Left renal cortex interstitium (tissue), 4 donors: Measurements from ENCODE around the gene ELOVL7. TPM values are rescaled to one million over a fixed set of nuclear protein-coding genes. Genes with fewer than 3 reads are reported as not detected.
"Not testable (repeated sequence)": the region's sequence is repeated elsewhere in the genome, so short reads cannot be mapped to it uniquely, and the experiment has no call there.

Source experiments
- DNase-seq, 4 donors: peaks; one replicate each; pipeline ENCODE4 v3.0.0-alpha.2; 2013; ENCODE audit warnings: low read depth in 4 of 4, low spot score in 2 of 4, missing footprints in 1 of 4
- polyA plus RNA-seq, 4 donors: library from polyadenylated mRNA; unstranded; fragments of 120-200 nt; gene quantifications; one replicate each; pipeline ENCODE4 v1.2.1, GENCODE V29; 2013; ENCODE audit not compliant: insufficient read length in 4 of 4

The ELOVL7 gene
- polyA plus RNA-seq, 4 donors: 12.9 to 20.8 (median 17.0) TPM

DNA sequence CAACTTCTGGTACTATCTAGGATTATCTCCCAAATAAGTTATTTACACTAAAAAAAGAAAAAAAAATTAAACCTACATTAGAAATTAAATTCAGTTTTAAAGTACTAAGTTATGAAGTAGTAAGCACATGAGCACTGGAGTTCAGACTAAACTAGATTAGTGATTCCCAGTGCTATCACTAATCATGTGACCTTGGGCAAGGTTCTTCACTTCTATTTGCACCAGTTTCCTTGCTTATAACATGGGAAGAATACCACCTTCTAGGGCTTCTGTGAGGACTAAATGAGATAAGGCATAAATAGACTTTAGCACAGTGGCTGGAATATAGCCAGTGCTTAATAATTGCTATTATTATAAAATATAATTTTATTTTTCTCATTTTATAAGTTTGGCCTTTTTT lies 10.5 kb downstream of the ELOVL7 start:
- no peak for DNase-seq

DNA sequence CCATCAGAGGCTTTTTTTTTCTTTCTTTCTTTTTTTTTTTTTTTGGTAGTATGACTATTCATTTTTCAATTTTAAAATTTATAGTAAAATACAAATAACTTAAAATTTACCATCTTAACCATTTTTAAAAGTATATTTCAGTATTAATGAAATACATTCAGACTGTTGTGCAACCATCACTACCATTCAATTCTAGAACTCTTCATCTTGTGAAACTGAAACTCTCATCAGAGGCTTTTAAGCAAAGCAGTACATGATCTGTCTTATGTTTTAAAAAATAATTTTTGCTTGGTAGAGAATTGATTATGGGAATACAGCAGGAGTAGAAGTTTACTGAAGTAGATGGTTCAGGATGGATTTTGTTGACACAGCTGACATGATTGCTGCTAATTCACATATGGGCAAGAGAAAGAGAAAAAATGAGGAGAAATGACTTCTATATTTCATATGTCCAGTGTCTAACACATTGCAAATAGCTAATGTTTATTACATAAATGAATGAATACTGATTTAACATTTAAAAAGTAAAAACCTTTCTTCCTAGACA lies 13.4 kb downstream of the ELOVL7 start:
- no peak for DNase-seq

DNA sequence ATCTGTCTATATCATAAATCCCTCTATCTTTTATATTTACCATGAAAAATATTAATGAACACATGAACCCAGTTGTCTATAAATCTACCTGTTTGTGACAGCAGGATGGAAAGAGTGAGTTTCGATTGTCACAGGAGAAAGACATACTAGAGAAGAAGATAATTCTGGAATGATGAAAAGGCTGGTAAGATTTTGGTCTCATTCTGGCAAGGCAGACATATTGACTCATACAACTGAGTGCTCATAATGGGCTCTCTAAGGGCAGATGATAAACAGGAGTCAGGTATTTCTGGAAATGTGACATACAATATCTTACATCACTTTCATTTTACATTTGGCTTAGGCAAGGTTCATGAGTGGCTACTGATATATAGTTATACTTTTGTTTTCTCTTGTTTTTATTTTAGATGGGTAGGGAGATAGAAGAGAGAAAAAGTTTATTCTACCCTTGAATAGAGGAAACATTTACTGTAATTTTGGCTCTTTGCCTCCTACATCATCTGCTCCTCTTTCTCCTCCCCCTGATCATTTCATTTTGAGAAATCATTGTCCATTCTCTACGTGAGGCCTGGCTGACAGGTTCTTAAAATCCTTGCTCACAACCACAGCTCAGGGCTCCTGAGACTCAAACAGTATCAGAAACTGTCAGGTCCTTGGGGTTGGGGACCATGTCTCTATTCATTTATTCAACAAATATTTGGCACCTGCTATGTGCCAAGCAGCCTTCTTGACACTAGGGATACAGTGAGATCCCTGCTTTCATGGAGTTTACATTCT lies 14.4 kb downstream of the ELOVL7 start:
- DNase-seq: no peak

DNA sequence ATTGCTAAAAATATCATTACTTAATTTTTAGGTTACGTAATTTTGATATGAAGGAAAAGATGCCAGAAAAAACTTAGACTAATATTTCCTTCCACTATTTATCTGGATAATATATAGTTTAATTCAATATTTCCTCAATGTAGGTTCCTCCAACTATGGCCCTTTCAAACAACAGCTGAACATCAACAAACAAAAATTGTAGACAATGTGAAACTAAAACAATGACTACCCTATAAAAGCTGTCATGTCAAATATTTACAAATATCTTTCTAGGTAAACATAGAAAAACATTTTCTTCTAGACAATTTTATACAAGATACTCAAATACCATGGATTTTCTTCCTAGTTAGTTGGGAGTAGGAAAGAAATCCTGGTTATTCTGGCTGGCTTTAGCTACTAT lies 16.9 kb downstream of the ELOVL7 start:
- no peak for DNase-seq

DNA sequence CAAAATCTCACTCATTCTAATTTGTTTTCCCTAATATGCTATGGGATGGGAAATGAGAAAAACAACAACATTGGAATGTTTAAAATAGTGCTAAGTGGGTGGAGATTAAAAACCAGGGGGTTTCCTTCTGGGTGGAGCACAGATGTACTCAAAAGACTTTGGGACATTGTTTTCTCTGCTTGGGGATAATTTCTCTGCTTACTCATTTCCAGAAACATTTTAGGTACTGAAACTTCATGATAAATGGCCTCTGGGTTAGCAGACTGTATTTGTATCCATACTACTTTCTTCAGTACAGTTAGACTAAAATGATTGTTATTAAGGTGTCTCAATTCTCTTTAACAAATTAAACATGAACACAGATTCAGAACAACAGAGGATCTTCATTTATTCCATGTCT lies 17.4 kb downstream of the ELOVL7 start:
- DNase-seq: no peak

DNA sequence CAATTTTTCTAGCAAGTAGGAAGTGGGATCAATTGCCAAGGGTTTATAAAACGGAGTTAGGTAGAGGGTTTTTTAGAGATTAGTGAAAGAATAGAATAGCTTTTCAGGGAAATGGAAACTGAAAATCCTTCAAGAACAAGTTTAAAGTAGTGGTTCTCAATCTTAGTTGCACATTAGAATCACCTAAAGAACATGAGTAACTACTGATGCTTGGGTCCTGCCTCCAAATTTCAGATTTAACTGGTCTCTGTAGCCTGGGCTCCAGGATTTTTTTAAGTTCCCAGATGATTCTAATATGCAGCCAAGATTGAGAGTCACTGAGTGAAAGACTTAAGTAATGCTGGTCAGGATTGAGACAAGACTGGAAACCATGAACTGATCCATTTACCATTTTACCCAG lies 20.5 kb downstream of the ELOVL7 start:
- DNase-seq: no peak

DNA sequence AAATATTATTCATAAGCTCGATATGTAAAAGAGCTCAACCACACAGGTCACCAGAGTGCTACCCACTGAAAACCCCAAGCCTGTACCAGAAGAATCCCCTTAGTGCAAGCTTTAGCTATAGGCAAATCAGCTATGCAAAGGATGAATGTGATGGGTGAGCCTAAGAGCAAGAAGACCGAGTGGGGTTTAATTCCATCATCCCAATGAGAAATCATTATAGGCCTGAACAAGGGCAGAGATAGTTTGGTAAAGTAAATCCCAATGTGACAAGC lies 21.8 kb downstream of the ELOVL7 start:
- no peak for DNase-seq

DNA sequence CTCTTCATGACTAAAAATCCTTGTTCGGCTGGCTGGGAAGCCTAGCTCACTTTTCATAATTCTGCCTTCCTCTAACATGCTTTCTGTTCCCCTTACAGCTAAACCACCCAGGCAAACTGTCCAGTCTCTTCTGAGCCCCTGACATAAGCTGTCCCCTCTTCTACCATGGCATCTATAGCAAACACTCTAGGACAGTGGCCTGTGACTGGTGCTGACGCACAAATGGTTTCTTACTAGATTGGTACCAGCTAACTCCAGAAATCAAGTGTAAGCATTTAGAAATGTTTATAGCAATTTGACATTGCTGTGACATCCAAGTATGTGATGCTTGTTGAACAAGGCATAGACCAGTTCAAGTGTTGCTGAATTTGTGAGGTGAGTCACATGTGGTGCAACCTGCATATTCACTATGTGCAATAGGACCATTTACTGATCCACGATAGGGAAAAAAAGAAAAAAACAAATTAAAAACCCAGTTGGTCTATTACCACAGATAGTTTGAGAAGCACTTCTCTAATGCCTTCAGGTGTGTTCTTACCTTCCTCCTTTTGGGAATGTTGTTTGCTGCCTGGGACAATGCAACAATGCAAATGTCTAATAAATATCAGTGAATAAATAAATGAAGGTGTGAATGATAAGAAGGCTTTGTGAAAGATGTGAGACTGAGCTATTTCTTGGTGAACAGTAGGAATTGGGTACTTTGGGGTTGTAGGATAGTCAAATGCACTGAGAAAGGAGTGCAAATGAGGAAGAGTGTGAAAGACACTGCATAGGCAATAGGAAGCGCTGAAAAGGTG lies 22.4 kb downstream of the ELOVL7 start:
- no peak for DNase-seq

DNA sequence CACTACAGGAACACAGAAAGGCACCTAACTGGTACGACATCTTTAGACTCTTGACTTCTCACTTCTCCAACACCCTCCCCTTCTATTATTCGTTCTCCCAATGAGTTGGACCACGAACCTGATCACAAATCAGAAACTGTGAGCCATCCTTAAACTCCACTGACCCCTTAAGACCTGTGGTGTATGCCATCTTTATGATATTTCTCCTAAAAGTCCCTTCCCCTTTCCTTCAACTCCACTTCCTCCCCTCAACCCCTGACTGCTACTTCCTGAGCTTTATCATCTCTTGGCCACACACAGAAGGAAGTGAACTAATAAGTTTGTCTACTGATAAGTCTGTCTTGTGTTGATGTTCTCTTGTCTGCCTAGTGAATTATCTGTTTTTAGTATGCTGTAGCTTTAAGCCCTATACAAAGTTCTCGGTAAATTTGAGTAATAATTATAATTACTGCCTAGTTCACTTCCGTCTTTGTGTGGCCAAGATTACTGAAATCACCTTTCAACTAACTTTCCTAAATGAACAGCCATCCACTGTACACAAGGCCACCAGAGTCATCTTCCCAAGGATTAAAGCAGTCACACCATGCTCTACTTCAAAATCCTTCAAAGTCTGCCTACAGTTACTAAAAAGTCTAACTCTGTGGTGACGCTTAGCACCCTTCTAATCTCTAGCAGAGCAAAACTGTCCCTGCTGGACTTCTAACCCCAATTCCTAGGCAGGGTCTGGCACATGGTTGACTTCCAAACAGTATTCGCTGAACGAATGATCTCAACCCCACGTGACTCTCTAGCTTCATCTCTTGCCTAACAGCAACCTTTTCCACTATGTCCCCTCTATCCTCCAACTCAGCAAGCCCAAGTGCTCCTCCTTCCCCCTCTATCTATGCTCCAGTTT lies 23.2 kb downstream of the ELOVL7 start:
- no peak for DNase-seq

DNA sequence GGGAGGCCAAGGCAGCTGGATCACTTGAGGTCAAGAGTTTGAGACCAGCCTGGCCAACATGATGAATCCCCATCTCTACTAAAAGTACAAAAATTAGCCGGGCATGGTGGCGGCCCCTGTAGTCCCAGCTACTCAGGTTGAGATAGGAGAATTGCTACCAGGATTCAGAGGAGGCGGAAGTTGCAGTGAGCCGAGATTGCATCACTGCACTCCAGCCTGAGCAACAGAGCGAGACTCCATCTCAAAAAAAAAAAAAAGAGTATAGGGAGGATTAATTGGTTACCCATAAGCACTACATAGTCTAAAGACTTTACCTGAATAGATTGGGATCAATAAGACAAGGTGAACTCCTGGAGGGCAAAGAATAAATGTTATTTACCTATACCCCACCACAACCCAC lies 27.9 kb downstream of the ELOVL7 start:
- DNase-seq: not testable (repeated sequence)

DNA sequence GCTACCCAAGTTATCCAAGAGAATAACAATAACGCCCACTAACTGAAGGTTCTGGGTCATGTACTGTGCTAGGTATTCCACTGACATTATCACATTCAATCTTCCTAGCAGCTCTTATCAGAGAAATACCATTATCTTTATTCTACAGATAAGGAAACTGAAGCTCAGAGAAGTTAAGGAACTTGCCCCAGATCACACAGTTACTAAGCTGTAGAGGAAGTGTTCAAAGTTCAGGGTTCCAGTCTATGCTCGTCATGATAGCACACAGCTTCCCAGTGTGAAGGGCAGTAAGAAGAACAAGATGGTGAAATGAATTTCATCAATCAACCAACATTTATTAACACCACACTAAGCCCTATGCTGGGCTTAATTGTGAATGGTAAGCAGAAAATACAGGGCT lies 29.6 kb downstream of the ELOVL7 start:
- no peak for DNase-seq

DNA sequence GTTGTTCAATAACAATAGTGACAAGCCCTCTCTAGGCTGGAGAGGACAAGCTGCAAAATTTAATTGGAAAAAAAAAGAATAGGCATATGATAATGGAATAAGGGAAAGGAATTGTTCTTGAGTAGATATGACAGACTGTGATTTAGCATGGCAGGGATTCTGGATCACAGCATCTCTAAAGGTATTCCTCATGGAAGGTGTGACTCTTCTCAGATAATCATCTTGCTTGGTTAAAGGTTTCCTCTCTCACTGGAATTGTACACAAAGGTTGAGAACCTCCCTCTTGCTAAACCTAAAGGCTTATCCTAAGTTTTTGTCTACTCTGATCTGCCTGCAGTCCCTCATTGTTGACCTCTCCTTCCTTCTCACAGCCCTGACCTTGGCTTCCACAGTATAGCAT lies 31.6 kb downstream of the ELOVL7 start:
- DNase-seq: no peak

DNA sequence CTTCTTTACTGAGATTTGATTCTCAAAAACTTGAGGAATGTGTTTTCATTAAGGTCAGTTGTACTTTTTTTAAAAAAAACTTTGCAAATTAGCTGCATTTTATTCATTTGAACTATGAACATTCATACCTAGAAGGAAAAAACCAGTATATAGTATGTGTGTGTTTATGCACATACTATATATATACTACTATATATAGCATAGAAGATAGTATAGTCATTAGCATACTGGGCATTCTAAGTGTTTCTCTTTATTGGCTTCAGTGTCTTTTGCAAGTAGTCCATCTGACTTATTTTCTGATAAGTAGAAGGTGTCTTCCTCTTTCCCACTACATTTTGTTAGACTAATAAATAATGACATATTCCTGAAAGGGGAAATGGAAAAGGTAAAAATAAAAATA lies 33.0 kb downstream of the ELOVL7 start:
- DNase-seq: no peak

DNA sequence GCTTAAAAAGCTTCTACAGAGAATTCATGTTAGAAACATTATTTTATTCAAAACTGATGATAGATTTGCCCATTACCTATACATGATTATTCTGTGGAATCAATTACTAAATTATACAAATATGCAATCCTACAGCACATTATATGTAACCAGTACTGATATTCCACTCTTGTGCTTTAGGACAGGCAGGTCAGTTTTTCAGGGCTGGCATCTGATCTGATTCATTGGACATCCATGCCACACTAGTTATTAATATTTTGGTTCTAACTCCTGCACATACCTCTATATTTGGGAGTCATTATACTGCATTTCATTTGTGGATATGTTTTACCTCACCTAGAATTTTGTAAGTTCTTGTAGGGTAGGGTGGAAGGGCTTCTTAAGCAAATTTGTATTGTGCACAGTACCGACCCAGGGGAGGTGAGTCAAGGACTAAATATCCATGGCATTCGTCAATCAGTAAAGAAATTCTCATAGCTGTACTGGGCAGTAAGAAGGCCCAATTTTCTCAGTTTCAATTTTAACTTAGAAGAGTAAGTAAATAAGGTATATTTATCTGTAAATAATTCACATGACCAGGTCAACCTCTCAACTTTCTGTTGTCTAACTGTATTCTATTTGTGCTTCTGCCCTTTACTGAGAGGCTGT lies 33.5 kb downstream of the ELOVL7 start:
- DNase-seq: no peak

DNA sequence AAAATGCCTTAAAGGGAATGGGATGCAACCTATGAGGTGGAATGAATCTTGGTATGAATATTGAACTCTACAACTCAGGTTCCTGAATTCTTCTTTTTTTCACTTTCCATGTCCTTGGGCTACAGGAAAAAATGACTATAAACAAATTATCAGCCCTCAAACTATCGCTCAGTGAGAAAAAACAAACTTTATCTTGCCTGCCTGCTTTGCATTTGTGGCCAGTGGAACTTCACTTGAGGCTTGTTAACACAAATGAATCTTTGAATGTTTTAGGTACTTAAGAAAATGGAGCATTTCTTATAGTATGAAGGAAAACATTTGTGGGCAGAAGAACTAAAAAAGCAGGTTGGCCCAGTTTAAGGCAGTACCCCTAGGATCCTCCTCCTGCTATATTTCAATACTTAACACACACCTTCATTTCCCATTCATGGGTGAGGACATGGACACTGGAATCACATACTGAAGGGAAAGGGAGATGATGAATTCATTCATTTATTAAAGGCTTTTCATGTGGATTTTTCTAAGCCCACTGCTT lies 34.1 kb downstream of the ELOVL7 start:
- no peak for DNase-seq

DNA sequence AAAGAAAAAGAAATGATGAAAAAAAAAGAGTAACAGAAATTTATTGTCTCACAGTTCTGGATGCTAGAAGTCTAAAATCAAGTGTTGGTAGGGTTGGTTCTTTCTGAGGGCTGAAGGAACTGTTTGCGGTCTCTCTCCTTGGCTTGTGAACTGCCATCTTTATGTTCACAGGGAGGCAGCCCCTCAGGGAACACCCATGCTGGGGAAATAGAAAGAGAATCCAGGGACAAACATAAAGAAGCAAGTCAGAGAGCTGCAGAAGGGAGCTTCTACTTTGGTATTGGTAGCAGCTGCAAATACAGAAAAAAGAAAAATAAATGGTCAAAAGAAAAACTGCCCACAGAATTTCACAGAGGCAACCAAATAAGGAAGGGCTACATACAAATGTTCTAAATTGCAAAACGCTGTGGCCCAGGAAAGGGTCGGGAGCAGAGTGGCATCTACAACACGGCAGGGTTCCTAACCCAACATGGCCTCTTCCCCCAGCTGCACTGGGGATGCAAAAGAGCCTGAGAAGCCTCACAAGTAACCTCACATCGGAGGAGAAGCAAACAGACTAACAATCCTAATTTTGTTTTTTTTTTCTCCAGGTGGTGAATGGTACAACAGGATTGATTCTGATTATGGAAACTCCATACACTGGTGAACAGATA lies 37.4 kb downstream of the ELOVL7 start:
- no peak for DNase-seq

DNA sequence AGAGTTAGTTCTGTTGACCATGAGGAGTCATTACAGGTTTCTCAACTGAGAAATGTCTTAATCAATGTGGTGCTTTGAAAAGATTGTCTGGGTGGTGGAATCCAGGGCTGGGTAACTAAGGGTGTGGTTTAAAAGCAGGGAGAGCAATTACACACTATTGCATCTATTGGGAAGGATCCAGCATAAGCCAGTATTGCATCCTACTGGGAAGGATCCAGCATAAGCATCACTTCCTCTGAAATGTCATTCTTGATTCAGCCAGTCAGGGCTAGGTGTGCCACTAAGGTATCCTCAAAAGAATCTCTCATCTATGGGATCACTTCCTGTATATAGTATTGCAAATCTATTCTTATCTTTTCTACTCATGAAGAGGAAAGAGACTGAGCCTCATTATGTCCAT lies 38.6 kb downstream of the ELOVL7 start:
- no peak for DNase-seq

DNA sequence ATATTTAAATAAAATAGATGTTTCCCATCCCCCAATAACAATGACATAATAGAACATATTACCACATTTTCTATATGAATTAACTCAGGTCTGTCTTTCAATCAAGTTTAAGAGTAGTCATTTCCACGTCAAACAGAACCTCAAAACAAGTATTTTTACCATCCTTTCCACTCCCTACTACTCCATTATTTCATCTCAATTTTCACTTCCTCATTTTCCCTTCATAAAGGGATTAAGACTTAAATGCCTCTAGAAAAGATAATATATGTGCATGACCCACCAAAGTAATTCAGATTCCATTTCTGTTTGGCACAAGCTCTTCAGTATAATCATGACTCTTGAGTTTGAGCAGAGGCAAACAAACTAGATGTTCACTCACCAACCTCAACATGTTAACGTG lies 40.4 kb downstream of the ELOVL7 start:
- no peak for DNase-seq

DNA sequence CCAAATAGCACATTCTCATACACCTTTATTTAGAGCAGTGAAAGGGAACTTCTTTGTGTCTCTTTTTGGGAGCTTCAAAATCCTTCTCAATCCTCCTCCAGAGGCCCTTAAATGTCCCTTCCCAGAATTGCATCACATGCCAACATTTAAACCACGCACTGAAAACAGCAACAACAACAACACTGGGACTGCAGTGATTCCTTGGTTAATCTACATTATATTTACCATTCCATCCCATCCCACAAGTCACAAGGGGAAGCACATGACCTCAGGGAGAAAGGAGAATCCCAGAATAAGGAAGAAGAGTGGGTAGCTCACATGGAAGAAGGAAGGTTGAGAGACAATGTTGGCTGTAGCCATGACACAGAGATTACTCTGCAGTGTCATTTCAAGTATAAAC lies 41.1 kb downstream of the ELOVL7 start:
- DNase-seq: no peak

DNA sequence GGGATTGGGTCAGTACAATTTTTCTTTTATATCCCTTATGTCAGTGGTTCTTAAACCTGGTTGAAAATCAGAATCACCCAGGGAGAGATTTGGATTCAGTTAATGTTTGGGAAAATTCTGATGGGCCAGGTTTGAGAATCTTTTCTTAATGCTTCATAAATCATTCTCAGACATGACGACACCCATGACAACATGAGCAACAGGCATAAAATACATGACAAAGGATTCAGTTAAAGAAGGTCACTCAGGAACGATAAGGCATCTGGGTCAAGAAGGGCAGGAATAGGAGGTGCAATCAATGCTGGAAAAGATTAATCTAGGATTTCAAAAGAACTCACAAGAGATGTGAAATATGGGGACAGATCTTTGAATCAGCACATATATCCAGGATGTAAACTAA lies 41.8 kb downstream of the ELOVL7 start:
- no peak for DNase-seq
